Embryonic facial prominence (tissue), 1 donor: ENCODE data around the gene BCAS2.

Experiments used
- DNase-seq: peaks from one replicate; pipeline ENCODE4 v3.0.0-alpha.2; 2016; ENCODE audit errors: extremely low spot score

Gene BCAS2

DNA sequence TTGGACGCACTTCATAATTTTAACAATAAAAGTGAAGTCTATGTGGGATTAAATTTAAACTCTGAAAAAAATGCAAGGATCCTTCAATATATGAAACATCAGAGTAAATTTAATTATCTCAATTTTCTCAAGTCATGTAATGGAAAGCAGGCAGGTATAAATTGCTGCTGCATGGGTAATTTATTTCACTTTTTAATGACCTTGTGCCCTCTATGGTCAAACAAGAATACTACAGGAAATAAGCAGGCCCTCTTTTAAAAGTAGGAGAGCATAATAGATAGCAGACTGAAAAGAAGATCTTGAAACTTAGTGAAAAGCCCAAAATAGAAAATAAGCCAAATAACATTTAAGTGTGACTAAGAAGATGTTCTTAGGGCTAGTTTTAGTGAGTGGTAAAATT is 22.9 kb downstream of the BCAS2 start:
- no peak for DNase-seq

DNA sequence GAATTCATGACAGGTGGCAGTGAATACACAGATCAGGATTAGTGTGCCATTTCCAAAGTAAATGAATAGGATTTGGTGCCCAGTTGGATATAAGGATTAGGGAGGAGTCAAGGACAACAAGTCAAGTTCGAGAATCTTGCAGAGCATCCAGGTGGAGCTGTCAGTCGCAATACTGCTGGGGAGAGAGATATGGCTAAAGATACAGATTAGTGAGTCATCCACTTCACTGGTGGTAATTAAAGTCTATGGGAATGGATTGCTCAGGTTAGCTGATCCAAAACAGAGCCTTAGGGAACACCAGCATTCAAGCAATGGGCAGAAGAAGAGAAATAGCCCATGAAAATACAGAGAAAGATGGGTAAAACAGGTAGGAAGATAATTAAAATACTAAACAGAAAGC is 26.8 kb downstream of the BCAS2 start:
- no peak for DNase-seq

DNA sequence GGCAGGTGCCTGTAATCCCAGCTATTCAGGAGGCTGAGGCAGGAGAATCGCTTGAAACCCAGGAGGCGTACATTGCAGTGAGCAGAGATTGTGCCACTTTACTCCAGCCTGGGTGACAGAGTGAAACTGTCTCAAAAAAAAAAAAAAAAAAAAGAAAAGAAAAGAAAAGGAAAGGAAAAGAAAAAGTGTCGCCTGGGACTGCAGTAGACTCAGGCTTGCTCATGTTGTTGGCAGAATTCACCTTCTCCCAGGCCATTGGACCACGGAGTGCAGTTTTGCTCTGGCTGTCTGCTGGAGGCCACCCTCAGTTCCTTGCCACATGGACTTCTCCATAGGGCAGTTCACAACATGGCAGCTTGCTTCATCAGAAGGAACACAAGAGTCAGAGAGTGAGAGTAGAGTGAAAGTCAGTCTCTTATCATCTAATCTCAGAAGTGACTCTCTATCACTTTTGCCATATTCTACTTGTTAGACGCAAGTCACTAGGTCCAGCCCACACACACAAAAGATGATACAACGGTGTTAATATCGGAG is 29.2 kb downstream of the BCAS2 start:
- no peak for DNase-seq

DNA sequence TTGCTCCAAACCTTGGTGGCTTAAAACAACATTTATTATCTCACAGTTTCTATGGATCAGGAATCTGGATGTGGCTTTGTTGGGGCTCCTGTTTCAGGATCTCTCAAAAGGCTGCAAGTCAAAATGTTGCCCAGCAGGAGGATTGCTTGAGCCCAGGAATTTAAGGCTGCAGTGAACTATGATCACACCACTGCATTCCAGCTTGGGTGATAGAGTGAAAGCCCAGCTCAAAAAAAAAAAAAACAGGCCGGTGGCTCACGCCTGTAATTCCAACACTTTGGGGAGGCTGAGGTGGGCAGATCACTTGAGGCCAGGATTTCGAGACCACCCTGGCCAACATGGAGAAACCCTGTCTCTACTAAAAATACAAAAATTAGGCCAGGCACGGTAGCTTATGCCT is 30.0 kb downstream of the BCAS2 start:
- DNase-seq: no peak

DNA sequence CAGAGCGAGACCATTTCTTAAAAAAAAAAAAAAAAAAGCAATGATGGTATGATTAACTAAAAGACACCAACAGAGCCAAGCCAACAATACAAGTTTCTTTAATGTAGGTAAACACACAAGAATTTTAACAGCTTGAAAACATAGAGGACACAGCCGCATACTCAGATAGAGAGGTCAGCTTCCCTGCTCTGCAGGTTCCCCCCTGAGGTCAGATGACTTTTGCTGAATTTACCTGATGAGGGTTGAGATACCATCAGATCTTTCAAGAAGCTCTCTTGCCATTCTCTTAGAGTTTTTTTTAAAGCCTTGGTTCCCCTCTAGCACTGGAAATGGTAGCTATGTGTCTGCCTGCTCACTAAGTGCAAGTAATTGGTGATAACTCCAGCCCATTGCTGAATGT is 31.1 kb downstream of the BCAS2 start:
- no peak for DNase-seq

DNA sequence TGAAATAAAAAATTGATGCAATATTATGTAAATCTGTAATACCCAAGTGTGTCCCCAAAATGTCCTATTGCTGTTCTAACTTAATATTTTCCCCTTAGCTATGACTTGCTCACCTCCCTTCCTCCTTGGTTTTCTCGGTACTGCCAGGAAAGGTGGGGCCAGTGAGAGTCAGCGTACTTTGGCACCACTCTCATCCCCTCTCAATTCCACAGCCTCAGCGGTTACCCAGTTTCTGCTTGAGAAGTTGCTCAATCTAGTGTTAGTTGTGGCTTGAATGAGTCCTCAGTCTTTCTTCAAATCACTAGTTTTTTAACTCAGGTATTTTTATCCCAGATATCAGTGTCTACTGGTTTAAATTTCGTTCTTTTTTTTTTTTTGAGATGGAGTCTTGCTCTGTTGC is 32.3 kb downstream of the BCAS2 start:
- DNase-seq: no peak

DNA sequence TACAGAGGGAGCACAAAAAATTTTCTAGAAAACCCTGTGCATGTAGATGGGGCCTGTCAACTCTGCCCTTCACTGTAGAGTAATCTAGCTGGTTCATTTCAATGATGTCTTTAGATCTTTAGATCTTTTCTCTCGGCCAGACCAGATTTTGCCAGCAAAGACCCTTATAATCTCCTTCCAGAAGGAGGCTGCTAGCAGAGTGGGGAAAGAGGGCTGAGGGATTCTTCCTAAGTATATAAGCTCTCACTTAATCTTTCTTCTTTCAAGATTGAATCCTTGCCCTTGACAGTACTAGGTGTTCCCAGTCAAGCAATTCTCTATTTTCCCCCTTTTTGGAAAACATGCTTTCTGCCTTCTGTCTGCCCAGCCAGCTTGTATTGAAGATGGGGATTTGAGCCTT is 34.3 kb downstream of the BCAS2 start:
- no peak for DNase-seq

DNA sequence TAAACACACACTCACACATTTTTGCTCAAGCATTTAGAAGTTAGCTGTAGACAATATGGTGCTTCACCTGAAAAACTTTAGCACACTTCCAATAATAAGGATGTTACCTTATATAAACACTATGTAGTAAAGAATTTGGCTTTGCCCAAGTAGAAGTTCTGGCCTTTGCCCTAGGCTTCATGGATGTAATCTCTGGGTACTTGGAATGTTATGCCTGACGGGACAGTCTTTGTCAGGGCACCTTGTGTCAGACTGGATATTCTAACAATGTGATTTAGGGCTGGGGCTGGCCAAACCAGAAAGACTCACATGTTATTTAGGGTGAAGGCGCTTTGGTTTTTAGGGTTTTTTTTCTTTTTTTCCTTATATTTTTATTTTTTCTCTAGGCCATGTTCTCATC is 35.6 kb downstream of the BCAS2 start:
- no peak for DNase-seq

DNA sequence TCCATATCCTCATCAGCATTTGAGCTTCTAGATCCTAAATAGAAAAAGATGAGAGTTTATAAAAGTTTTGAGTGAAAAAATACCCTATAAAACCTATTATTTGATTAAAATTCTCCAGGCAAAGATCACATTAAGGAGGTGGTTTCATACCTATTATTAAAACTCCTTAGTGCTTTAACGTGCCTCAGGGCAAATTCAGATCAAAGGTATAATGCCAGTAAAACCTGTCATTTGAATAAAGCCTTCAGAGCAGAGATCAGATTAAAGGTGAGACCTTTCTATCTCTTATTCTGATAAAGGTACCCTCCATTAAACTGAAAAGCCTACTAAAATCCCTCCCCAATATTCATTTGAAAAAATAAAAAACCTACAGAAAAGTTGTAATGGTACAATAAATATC is 36.1 kb downstream of the BCAS2 start:
- no peak for DNase-seq

DNA sequence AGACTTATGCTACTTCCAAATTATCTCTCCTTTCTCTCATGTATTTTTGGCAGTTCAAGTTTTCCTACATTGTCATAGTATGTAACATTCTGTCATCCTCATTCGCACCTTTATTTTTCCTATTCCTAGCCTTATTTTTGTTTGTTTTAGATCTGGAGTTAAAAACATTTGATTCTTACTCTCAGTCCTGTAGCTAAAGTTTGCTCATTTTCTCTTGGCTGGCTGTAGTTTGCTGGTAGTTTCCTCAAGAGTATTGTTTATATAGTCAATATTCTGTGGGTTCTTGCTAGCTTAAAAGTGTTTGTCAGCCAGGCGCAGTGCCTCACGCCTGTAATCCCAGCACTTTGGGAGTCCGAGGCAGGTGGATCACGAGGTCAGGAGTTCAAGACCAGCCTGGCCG is 40.6 kb downstream of the BCAS2 start:
- DNase-seq: no peak

DNA sequence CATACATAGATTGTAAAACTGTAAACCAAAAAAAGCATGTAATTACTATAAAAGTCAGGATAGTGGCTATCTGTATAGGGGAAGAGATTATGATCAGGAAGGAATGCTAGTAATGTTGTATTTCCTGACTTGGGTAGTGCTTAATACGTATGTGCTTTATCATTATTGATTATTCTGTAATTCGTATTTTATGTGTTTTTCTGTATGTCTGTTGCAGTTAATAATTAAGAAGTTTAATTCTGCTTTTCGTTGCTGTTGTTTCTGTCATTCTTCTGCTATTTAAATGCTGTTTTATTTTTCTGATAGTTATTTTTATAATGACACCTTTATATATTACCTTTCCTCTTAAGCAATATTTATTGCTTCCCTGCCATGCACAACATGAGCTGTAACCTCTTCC is 41.1 kb downstream of the BCAS2 start:
- no peak for DNase-seq

DNA sequence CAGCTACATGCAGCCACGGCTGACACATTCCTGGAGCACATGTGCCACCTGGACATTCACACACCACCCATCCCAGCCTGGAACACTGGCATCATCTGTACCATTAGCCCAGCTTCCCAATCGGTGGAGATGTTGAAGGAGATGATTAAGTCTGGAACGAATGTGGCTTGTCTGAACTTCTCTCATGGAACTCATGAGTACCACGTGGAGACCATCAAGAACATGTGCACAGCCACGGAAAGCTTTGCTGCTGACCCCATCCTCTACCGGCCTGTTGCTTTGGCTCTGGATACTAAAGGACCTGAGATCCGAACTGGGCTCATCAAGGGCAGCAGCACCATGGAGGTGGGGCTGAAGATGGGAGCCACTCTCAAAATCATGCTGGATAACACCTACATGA is 45.4 kb downstream of the BCAS2 start:
- no peak for DNase-seq

DNA sequence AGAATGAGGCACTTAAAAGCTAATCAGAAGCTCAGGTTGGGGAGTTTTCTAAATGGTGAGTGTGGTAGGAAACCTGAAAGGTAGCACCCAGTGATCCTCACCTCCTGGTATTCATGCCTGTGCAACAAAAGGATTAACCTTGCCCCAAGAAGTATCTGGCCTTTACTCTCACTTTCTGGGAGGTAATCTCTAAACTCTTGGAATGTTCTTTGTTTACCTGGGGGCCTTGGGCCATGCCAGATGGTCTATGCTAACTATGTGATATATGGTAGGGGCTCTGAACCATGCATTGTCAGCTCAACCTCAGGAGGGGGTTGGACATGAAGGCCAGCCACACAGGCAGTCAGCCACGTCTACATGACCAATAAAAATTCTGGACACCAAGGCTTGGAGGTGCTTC is 46.0 kb downstream of the BCAS2 start:
- DNase-seq: no peak

DNA sequence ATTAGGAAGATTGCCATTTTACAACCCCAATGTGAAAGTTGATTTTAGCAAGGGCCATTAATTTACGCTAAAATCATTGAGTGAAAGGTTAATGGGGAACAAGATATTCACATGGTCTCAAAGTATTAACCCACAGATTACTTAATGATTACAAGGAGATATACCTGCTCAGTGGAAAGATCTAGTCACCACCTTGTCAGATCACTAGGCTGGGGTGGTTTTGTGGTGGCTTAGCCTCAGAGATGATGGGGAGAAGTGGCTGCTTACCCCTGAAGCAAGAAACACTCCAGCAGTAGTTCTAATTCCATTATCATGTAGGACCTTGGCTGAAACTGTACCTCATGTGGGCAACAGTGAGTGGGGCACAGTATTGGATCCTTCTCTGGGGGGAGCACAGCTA is 50.3 kb downstream of the BCAS2 start:
- DNase-seq: no peak

DNA sequence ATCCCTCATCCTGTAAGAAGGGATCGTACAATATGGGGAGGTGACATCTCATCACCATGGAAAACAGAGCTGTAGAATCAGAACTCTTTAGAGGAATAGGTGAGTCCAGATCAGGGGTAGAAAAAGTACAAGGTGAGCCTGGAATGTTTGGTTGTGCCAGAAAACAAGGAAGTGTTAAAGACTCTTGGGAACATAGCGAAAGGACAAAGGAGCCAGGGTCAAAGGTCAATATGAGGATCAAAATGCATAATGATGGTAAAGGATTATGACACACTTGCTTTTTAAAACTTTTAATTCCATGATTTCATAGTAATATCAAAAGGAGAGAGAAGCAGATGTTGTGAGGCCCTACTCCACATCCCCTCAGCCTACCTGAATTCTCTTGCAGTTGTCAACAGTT is 51.2 kb downstream of the BCAS2 start:
- no peak for DNase-seq

DNA sequence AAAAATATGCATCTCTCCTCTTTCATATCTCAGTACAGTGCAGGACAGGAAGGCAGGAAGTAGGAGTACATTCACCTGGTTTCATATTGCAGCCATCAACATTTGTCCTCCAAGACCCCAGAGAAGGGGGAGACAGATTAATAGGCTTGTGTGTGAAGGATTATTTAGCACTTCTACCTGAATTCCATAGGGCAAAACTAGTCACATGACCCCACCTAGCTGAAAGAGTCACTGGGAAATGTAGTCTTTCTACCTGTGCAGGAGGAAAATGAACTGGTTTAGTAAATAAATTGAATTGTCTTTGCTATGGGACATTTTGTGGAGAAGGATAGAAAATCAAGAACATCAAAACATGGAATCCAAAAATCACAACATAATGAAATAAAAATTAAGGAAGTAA is 56.5 kb downstream of the BCAS2 start:
- no peak for DNase-seq

DNA sequence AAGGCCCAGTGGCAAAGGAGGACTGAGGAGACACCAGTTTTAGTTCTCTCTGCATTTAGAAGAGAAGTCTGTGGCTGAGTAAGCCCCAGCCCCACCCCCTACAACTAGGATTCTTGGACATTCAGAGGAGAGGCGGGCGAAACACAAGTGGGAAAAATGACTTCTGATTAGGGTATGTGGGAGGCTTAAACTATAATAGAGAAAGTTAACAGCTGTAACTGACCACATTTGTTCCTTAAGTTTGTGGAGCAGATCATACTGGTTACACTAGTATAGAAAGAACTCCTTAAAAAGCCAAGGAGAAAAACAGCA is 59.2 kb downstream of the BCAS2 start:
- DNase-seq: no peak

DNA sequence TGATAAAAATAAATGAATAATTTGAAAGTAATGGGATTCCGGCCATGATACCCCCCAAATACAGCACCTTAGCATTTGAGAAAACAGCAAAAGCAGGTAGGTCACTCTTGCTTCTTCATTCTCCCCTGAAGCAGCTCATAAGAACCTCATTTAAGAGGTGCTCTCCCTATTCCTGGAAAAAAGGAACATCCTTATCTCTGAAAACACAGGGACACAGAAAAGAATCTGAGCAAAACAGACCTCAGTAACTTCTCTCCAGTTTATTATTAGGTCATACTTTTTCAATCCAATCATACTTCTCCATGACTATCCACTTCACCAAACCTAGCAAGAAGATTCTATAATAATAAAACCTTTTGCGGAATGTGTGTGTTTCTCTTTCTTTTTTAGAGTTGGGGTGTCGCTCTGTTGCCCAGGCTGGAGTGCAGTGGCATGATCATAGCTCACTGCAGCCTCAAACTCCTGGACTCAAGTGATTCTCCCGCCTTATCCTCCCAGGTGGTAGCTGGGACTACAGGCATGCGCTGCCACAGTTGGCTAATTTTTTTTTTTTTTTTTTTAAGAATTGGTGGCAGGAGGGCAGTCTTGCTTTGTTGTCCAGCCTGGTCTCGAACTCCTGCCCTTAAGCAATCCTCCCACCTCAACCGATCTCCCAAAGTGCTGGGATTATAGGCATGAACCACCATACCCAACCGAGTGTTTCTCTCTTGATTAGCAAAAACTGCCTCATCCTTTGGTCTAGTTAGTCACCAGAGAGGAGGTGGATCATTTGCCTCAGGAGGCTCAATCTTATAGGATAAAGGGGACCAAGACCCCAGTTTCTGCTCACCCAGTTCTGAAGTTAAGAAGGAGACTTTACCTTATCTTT is 59.8 kb downstream of the BCAS2 start:
- DNase-seq: no peak
